ENCODE data around the gene MGARP.

MGARP gene

DNA sequence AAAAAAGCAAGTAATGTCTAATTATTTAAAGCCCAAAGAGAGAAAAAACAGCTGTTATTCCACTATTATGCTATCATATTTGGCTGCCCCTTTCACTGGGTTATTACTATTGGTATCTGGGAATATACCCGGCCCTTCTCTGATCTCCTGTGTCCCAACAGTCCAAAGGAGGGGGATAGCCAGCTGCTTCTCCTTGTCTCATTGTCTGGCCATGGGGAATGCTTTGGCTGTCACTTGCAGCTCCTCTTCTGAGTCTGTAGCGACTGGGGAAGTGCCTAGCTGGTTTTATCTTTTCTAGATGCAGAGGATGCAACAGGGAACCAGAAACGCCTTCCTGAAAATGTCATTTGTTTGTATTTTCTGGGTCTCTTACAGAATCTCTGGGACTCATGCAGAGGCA lies 33.9 kb downstream of the MGARP start:
- Histone ChIP-seq H4K20me1 (no peaks in the 10 kb centered on the region), H3K4me3 (no peak overlapping the region), H3K36me3 (no peaks in the 10 kb centered on the region), H3K9ac (no peak overlapping the region), H3K9me3 (no peaks in the 10 kb centered on the region), H3K4me2 (no peak overlapping the region), H3K27me3 (no peaks in the 10 kb centered on the region), H3K27ac (no peak overlapping the region), H3K4me1 (no peaks in the 10 kb centered on the region)
- TF ChIP-seq Cebpa-rat (IDR thresholded peaks at IDR 0.05) = no peak

DNA sequence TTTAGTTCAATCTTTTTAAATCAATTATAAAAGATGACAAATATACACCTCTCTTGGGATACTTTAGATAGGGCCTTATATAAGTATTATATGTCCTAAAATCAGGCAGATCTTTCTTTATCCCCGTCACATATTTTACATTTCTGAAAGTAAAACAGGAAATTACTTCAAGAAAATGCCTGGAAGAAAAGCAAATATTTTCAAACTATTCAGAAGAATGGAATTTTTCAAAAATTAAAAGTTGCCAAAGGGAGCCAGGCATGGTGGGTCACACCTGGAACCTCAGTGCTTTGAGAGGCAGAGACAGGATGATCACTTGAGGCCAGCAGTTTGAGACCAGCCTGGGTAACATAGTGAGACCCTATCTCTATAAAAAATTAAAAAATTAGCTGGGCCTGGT lies 34.4 kb downstream of the MGARP start:
- Histone ChIP-seq H3K36me3 (no peaks in the 10 kb centered on the region), H3K4me1 (no peaks in the 10 kb centered on the region), H3K27me3 (no peaks in the 10 kb centered on the region), H3K27ac (no peak overlapping the region), H4K20me1 (no peaks in the 10 kb centered on the region), H3K9ac (no peak overlapping the region), H3K4me2 (no peak overlapping the region), H3K4me3 (no peak overlapping the region), H3K9me3 (no peaks in the 10 kb centered on the region)
- TF ChIP-seq Cebpa-rat (IDR thresholded peaks at IDR 0.05) = no peak

DNA sequence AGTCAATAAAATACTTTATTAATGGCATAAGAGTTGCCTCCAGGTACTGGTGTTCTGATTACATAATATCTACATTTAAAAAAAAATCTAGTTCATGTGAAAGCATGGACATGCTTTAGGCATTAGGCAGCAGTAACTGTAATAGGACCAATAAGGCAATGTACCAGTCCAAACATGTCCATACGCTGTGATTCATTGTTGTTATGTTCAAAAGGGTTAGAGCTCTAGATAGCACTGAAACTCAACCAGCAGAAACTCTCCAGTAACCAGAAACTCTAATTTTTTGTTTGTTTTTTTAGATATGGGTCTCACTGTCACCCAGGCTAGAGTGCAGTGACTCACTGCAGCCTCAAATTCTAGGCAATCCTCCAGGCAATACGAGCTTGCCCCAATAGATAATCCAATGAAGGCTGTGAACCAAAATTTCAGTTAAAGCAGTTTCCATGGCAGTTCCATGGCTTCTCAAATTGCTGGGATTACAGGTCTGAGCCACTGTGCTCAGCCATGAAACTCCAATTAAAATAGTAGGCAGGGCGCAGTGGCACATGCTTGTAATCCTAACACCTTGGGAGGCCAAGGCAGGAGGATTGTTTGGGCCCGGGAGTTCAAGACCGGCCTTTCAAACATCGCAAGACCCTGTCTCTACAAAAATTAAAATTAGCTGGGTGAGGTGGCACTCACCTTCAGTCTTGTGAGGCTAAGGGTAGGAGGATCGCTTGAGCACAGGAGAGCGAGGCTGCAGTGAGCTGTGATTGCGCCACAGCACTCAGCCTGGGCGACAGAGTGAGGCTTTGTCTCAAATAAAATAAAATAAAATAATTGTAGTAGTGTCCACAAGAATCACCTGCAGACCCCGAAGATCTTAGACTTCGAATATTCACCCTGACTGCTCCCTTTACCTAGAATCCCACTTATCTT lies 36.3 kb downstream of the MGARP start:
- no peaks in the 10 kb centered on the region for H3K27me3 ChIP-seq
- H3K4me3 ChIP-seq = no peak overlapping the region
- no peak overlapping the region for H3K4me2 ChIP-seq
- no peaks in the 10 kb centered on the region for H3K36me3 ChIP-seq
- no peaks in the 10 kb centered on the region for H4K20me1 ChIP-seq
- H3K4me1 ChIP-seq = no peaks in the 10 kb centered on the region
- no peak overlapping the region for H3K9ac ChIP-seq
- no peak overlapping the region for H3K27ac ChIP-seq
- no peak for TF ChIP-seq Cebpa-rat (IDR thresholded peaks at IDR 0.05)
- H3K9me3 ChIP-seq = no peaks in the 10 kb centered on the region

DNA sequence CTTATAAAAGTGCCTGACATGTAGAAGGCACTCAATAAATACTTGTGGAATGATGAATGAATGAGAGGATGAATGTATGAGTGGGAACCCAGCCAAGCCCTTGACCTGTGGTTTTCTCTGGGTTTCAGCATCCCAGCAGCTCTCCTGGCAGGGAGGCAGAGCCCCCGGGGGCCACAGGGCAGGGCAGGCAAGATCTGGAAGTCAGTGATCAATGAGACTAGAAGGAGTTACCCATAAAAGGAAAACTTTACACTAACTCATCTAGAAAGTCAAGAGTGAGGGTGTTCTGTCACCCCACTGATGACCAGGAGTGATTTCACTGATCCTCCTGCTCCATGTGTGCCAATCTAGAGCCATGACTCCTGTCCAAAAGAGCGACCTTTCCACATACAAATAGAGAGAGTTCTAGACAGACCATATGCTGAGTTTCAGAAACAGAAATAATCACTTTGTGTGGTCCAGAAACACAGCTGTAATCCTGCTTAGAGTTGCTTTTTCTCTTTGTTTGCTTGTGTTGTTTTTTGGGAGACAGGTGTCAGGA lies 37.4 kb downstream of the MGARP start:
- H3K27ac ChIP-seq = no peak overlapping the region

DNA sequence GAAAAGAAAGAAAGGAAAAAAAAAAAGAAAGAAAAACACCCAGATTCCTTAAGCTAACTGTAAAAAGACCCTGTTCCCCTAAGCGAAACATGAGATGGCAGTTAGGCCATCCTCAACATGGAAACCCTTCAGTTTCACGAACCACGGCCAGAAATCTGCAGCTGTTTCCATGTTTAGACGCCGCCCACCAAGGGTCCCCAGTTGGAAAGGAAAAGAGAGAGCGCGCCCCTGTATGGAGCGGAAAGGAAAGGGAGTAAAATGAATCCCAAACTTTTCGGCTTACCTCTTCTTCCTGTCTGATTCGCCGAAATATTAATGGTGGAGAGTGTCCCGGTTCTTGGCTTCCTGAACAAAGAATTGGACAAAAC lies 38.3 kb downstream of the MGARP start:
- no peak for TF ChIP-seq Cebpa-rat (IDR thresholded peaks at IDR 0.05)
- Histone ChIP-seq H4K20me1 (no peaks in the 10 kb centered on the region), H3K27me3 (no peaks in the 10 kb centered on the region), H3K27ac (no peak overlapping the region), H3K36me3 (no peaks in the 10 kb centered on the region), H3K4me3 (no peak overlapping the region), H3K4me1 (no peaks in the 10 kb centered on the region), H3K9ac (no peak overlapping the region), H3K4me2 (no peak overlapping the region), H3K9me3 (no peaks in the 10 kb centered on the region)

More for the DNA sequence above, 37.4 kb downstream of the MGARP start:
- Histone ChIP-seq H3K9ac (no peak overlapping the region), H3K4me3 (no peak overlapping the region), H3K4me2 (no peak overlapping the region), H3K4me1 (no peaks in the 10 kb centered on the region), H4K20me1 (no peaks in the 10 kb centered on the region), H3K36me3 (no peaks in the 10 kb centered on the region), H3K27me3 (no peaks in the 10 kb centered on the region), H3K9me3 (no peaks in the 10 kb centered on the region)
- TF ChIP-seq Cebpa-rat (IDR thresholded peaks at IDR 0.05) = no peak

DNA sequence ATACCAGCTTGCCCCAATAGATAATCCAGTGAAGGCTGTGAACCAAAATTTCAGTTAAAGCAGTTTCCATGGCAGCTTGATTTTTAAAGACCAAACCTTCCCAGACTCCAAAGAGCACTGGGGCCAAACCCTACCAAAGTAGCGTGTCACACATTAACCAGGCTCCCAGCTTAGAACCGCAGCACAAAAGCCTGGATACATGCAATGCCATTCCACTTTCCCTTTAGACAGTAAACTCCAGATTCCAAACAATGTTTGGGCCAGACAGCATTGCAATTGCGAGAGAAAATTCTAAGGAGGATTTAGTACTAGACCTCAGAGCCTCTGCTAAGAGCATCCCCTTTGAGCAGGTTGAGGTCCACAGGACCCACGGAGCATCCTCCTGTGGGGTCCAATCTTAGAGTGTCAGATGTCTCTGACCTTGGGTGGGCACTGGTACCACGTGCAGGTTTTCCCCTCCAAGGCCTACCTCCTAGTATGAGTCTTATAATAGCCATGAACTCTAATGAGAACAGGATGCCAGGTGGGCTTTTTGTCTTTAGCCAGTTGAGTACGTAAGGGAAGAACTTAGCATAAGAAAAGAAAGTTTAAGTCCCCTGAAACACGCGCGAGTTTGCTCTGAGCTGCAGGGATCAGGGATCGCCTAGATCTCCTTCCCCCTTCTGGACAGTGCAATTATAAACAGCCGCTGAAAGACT lies 38.8 kb downstream of the MGARP start:
- no peaks in the 10 kb centered on the region for H3K9me3 ChIP-seq
- no peaks in the 10 kb centered on the region for H4K20me1 ChIP-seq
- H3K27me3 ChIP-seq = no peaks in the 10 kb centered on the region
- TF ChIP-seq Cebpa-rat (IDR thresholded peaks at IDR 0.05) = no peak
- no peaks in the 10 kb centered on the region for H3K4me1 ChIP-seq
- H3K36me3 ChIP-seq = no peaks in the 10 kb centered on the region
- H3K9ac ChIP-seq = no peak overlapping the region
- no peak overlapping the region for H3K27ac ChIP-seq
- H3K4me2 ChIP-seq = no peak overlapping the region
- H3K4me3 ChIP-seq = no peak overlapping the region

DNA sequence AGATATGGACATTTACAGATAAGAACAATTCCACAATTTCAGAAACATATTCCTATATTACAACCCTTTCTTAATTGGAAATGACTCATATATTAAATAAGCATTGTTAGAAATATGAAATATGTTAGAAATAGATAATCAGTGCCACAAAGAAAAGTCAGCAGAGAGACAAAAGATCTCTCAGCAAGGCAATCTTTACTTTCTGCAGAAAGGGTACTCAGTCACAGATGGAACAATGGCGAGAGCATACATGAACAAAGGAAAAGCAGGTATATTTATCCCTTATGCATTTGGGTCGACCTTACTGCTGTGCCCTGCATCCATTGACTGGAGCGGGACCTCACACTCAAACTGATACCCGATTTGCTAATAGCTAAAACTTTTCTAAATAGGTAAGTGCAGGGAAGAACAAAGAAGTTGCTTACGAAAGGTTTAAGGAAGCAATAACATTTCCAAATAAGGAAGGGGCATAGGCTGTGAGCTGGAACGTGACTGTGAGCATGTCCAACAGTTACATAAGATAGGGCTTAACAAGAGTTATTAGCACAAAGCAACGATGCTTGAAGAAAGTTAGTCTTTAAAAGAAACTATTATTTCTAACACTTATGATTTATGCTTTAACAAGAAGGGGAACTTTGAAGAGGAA lies 40.8 kb downstream of the MGARP start:
- H3K36me3 ChIP-seq = no peaks in the 10 kb centered on the region
- H3K9me3 ChIP-seq = no peaks in the 10 kb centered on the region
- H3K4me1 ChIP-seq = no peaks in the 10 kb centered on the region
- H4K20me1 ChIP-seq = no peaks in the 10 kb centered on the region
- H3K4me3 ChIP-seq = no peak overlapping the region
- H3K27me3 ChIP-seq = no peaks in the 10 kb centered on the region
- H3K9ac ChIP-seq = no peak overlapping the region
- H3K4me2 ChIP-seq = no peak overlapping the region
- no peak overlapping the region for H3K27ac ChIP-seq
- TF ChIP-seq Cebpa-rat (IDR thresholded peaks at IDR 0.05) = no peak

DNA sequence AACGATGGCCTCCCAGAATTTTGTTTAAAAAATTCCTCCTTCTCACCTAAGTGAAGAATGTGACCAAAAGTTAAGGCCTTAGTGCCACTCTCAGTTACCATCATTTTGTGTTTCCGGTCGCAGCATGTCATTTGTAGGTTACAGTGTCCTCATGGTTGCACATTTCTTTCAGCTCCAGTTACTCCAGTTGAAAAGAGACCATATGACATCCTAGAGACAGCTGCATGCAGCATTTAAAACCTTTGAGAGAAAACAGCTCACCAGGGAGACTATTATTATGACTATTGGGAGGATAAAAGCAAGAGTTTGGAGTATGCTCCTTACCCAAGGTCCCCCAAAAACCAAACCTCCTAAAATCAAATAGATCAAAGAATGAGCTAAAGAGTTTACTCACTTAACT lies 45.8 kb downstream of the MGARP start:
- Histone ChIP-seq H3K4me2 (no peak overlapping the region), H3K27me3 (no peaks in the 10 kb centered on the region), H3K4me1 (0 out of 2 replicates have a peak, but pooled peaks cover 8% of the 10 kb centered on the region), H3K4me3 (no peak overlapping the region), H3K27ac (no peak overlapping the region), H3K9ac (no peak overlapping the region), H3K9me3 (no peaks in the 10 kb centered on the region), H4K20me1 (no peaks in the 10 kb centered on the region), H3K36me3 (no peaks in the 10 kb centered on the region)
- TF ChIP-seq Cebpa-rat (IDR thresholded peaks at IDR 0.05) = no peak

DNA sequence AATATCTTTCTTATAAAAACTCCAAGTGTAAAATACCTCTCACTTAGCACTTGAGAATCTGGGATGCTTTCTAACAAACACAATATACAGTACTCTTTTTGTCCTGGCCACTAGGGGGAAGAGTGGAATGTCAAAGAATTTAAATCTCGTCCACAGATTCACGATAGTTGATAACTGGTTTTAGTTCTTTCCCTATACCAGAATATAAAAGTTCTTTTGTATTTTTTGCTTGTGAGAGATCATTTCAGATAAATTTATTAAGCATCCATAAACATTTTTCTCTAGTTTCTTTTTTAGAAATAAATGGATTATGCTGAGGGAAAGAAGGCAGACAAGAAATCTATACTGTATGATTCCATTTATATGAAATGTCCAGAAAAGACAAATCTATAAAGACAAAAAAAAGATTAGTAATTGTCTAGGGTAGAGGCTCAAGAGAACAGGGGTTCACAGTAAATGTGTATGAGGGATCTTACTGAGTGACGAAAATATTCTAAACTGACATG lies 50.4 kb downstream of the MGARP start:
- H3K27me3 ChIP-seq = no peaks in the 10 kb centered on the region
- H3K4me3 ChIP-seq = no peak overlapping the region
- no peak overlapping the region for H3K27ac ChIP-seq
- H3K9ac ChIP-seq = no peak overlapping the region
- H3K9me3 ChIP-seq = no peaks in the 10 kb centered on the region
- TF ChIP-seq Cebpa-rat (IDR thresholded peaks at IDR 0.05) = no peak
- H3K36me3 ChIP-seq = no peaks in the 10 kb centered on the region
- peaks cover 20% of the 10 kb centered on the region for H3K4me1 ChIP-seq
- H4K20me1 ChIP-seq = no peaks in the 10 kb centered on the region
- H3K4me2 ChIP-seq = no peak overlapping the region

All from BLaER1 (cell line).